ENCODE measurements around the gene PKP3.

Gene PKP3

GRCh38 chr11:373716-374551 is 20.1 kb upstream of the PKP3 start:
- Histone ChIP-seq H3K27ac (ENCODE audit: low read length) (no peak overlapping the region), H3K4me3 (ENCODE audit: low read length) (no peak overlapping the region), H3K27me3 (ENCODE audit: insufficient read depth, low read length) (no peaks in the 10 kb centered on the region), H3K9ac (ENCODE audit: low read depth, low read length) (no peak overlapping the region), H3K36me3 (ENCODE audit: insufficient read depth, low read depth, low read length) (peaks cover 39% of the 10 kb centered on the region), H3K4me1 (ENCODE audit: insufficient read depth, low read length) (0 out of 2 replicates have a peak, but pooled peaks cover 4% of the 10 kb centered on the region), H3K9me3 (ENCODE audit: insufficient read depth, low read depth, low read length) (no peaks in the 10 kb centered on the region)

DNA sequence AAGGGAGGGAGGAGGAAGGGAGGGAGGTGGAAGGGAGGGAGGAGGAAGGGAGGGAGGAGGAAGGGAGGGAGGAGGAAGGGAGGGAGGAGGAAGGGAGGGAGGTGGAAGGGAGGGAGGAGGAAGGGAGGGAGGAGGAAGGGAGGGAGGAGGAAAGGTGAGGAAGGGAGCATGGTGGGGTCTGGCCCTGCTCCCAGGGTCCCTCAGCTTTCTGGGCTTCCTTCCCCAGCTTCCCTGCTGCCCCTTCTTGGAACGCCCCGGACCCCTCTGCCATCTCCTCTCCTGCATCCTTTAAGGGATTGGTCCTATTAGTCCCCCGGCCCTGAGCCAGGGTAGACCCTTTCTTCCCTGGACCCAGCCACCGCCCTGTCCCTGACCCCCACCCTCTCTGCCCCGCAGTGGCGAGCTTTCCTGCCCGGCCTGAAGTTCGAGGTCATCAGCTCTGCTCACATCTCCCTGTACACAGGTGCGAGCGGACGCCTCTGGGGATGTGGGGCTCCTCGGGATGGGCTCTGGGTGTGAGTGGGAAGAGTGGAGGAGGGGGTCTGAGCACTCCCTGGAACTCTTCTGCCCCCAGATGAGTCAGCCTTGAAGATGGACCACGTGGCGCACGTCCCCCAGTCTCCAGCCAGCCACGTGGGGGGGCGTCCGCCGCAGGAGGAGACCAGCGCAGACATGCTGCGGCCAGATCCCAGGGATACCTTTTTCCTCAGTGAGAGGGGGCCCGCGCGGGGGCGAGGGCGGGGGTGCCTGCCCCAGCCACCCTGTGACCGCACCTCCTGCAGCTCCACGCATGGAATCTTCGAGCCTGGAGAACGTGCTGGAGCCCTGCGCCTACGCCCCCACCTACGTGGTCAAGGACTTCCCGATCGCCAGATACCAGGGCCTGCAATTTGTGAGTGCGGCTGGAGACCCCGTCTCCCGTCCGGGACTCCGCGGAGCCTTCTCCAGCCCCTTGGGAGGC is 18.7 kb upstream of the PKP3 start:
- Histone ChIP-seq H3K9ac (ENCODE audit: low read depth, low read length) (no peak overlapping the region), H3K36me3 (ENCODE audit: insufficient read depth, low read depth, low read length) (peaks cover 43% of the 10 kb centered on the region), H3K27me3 (ENCODE audit: insufficient read depth, low read length) (no peaks in the 10 kb centered on the region), H3K27ac (ENCODE audit: low read length) (no peak overlapping the region), H3K4me3 (ENCODE audit: low read length) (no peak overlapping the region), H3K4me1 (ENCODE audit: insufficient read depth, low read length) (0 out of 2 replicates have a peak, but pooled peaks cover 2% of the 10 kb centered on the region), H3K9me3 (ENCODE audit: insufficient read depth, low read depth, low read length) (no peaks in the 10 kb centered on the region)

- Histone ChIP-seq H3K9me3 (ENCODE audit: insufficient read depth, low read depth, low read length) (no peaks in the 10 kb centered on the region), H3K9ac (ENCODE audit: low read depth, low read length) (no peak overlapping the region), H3K27me3 (ENCODE audit: insufficient read depth, low read length) (no peaks in the 10 kb centered on the region), H3K36me3 (ENCODE audit: insufficient read depth, low read depth, low read length) (peaks cover 45% of the 10 kb centered on the region), H3K4me1 (ENCODE audit: insufficient read depth, low read length) (no peaks in the 10 kb centered on the region), H3K4me3 (ENCODE audit: low read length) (no peak overlapping the region), H3K27ac (ENCODE audit: low read length) (no peak overlapping the region)
Measured at GRCh38 chr11:376531-377173, 17.4 kb upstream of the PKP3 start.

DNA sequence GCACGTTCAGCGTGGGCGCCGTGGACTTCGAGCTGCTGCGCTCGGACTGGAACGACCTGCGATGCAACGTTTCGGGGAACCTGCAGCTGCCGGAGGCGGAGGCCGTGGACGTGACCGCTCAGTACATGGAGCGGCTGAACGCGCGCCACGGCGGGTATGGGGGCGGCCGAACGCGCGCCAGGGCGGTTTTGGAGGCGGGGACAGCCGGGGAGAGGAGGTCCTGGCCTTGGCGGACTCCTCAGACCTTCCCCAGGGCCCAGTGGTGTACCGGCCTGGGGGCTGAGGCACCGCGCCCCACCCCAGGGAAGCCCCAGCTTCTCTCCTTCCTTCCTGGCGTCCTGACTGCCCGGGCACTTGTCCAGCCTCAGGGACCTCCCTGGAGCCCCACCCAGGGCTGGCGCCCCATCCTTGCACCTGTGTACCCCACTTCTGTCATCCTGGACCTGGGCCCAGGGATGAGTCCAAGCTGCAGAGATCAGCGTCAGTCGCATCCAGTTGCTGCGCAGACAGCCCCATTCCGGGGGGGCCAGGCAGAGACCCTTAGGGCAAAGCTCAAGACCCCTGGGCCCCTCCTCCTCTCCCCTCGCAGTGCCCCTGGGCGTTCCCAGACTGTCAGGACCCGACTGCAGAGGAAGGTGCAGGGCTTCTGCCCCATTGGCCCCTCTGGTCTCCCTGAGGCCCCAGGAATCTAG is 16.7 kb upstream of the PKP3 start:
- Histone ChIP-seq H3K27ac (ENCODE audit: low read length) (no peak overlapping the region), H3K27me3 (ENCODE audit: insufficient read depth, low read length) (no peaks in the 10 kb centered on the region), H3K4me3 (ENCODE audit: low read length) (no peak overlapping the region), H3K9me3 (ENCODE audit: insufficient read depth, low read depth, low read length) (no peaks in the 10 kb centered on the region), H3K9ac (ENCODE audit: low read depth, low read length) (no peak overlapping the region), H3K36me3 (ENCODE audit: insufficient read depth, low read depth, low read length) (peaks cover 38% of the 10 kb centered on the region), H3K4me1 (ENCODE audit: insufficient read depth, low read length) (no peaks in the 10 kb centered on the region)

GRCh38 chr11:377883-378500 is 16.0 kb upstream of the PKP3 start:
- Histone ChIP-seq H3K27ac (ENCODE audit: low read length) (no peak overlapping the region), H3K9ac (ENCODE audit: low read depth, low read length) (no peak overlapping the region), H3K36me3 (ENCODE audit: insufficient read depth, low read depth, low read length) (peaks cover 34% of the 10 kb centered on the region), H3K27me3 (ENCODE audit: insufficient read depth, low read length) (no peaks in the 10 kb centered on the region), H3K4me3 (ENCODE audit: low read length) (no peak overlapping the region), H3K9me3 (ENCODE audit: insufficient read depth, low read depth, low read length) (no peaks in the 10 kb centered on the region), H3K4me1 (ENCODE audit: insufficient read depth, low read length) (no peaks in the 10 kb centered on the region)

GRCh38 chr11:379205-380094 is 14.6 kb upstream of the PKP3 start:
- no peak overlapping the region for H3K9ac ChIP-seq (ENCODE audit: low read depth, low read length)
- no peaks in the 10 kb centered on the region for H3K9me3 ChIP-seq (ENCODE audit: insufficient read depth, low read depth, low read length)
- H3K4me3 ChIP-seq (ENCODE audit: low read length): no peak overlapping the region
- peaks cover 23% of the 10 kb centered on the region; the same call in 1 of the 2 replicates for H3K36me3 ChIP-seq (ENCODE audit: insufficient read depth, low read depth, low read length)
- H3K27me3 ChIP-seq (ENCODE audit: insufficient read depth, low read length): no peaks in the 10 kb centered on the region
- H3K27ac ChIP-seq (ENCODE audit: low read length): no peak overlapping the region
- no peaks in the 10 kb centered on the region for H3K4me1 ChIP-seq (ENCODE audit: insufficient read depth, low read length)

DNA sequence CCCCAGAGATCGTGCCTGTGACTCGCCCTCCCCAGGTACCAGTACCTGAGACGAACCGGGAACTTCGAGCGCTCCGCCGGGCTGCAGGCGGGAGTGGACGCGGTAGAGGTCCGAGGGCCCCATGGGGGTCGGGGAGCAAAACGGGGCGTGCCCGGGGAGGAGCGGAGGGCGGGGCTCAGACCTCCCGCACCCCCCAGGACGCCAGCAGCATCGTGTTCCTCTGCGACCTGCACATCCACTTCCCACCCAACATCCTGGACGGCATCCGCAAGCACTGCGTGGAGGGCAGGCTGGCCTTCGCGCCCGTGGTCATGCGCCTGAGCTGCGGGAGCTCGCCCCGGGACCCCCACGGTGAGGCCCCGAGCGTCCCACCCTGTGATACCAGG is 13.9 kb upstream of the PKP3 start:
- H3K27me3 ChIP-seq (ENCODE audit: insufficient read depth, low read length): no peaks in the 10 kb centered on the region
- H3K9ac ChIP-seq (ENCODE audit: low read depth, low read length): no peak overlapping the region
- no peaks in the 10 kb centered on the region for H3K9me3 ChIP-seq (ENCODE audit: insufficient read depth, low read depth, low read length)
- no peak overlapping the region for H3K27ac ChIP-seq (ENCODE audit: low read length)
- H3K4me3 ChIP-seq (ENCODE audit: low read length): no peak overlapping the region
- no peaks in the 10 kb centered on the region for H3K4me1 ChIP-seq (ENCODE audit: insufficient read depth, low read length)
- H3K36me3 ChIP-seq (ENCODE audit: insufficient read depth, low read depth, low read length): peaks cover 23% of the 10 kb centered on the region; the same call in 1 of the 2 replicates

DNA sequence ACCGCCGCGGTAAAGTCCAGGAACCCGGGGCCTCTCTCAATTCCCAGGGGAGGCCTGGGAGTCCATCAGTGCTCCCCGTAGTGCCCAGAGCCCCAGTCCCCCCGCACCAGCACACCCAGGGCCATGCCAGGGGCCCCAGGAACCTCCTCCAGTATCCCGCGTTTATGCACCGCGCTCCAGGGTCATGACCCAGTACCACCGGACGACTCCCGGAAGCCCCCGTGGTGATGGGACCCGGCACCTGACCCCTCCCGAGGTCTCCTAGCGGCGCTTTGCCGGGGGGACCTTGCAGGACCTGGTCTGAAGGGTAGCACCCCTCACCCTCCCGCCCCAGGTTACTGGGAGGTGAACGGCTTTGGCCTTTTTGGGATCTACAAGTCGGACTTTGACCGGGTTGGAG is 13.5 kb upstream of the PKP3 start:
- Histone ChIP-seq H3K9me3 (ENCODE audit: insufficient read depth, low read depth, low read length) (no peaks in the 10 kb centered on the region), H3K36me3 (ENCODE audit: insufficient read depth, low read depth, low read length) (peaks cover 23% of the 10 kb centered on the region; the same call in 1 of the 2 replicates), H3K27ac (ENCODE audit: low read length) (no peak overlapping the region), H3K9ac (ENCODE audit: low read depth, low read length) (no peak overlapping the region), H3K4me1 (ENCODE audit: insufficient read depth, low read length) (no peaks in the 10 kb centered on the region), H3K4me3 (ENCODE audit: low read length) (no peak overlapping the region), H3K27me3 (ENCODE audit: insufficient read depth, low read length) (no peaks in the 10 kb centered on the region)

DNA sequence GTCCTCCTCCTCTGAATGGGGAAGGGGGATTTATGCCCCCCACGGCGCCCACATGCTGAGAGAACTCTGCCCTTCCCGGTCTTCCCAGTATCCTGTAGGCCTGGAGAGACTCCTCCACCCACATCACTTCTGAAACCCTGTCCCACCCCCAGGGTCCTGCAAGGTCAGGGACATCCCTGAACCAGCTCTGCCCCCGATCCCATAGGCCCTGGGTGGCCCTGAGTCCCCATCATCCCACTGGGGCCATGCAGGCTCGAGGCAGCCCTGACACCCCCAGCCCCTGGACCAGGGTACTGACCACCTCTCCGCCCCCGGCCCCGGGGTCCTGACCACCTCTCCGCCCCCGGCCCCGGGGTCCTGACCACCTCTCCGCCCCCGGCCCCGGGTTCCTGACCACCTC is 13.0 kb upstream of the PKP3 start:
- no peaks in the 10 kb centered on the region for H3K4me1 ChIP-seq (ENCODE audit: insufficient read depth, low read length)
- H3K27ac ChIP-seq (ENCODE audit: low read length): no peak overlapping the region
- no peak overlapping the region for H3K9ac ChIP-seq (ENCODE audit: low read depth, low read length)
- no peak overlapping the region for H3K4me3 ChIP-seq (ENCODE audit: low read length)
- no peaks in the 10 kb centered on the region for H3K9me3 ChIP-seq (ENCODE audit: insufficient read depth, low read depth, low read length)
- H3K36me3 ChIP-seq (ENCODE audit: insufficient read depth, low read depth, low read length): peaks cover 23% of the 10 kb centered on the region; the same call in 1 of the 2 replicates
- no peaks in the 10 kb centered on the region for H3K27me3 ChIP-seq (ENCODE audit: insufficient read depth, low read length)

DNA sequence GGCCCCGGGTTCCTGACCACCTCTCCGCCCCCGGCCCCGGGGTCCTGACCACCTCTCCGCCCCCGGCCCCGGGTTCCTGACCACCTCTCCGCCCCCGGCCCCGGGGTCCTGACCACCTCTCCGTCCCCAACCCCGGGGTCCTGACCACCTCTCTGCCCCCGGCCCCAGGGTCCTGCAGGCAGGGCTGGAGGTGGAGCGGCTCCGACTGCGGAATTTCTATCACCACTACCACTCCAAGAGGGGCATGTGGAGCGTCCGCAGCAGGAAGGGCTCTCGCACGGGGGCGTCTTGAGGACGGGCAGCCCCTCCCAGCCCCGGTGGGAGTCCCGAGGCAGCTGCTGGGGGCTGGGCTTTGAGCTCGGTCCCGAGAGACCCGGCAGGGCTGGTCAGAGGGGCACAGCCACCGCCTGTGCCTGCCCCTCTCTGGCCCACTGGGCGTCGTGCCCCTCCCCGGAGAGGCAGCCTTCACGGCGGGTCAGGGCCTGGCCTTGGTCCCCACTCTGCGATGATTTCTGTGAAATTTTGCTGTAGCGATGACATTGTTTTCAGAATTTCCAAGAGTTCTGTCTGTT is 12.4 kb upstream of the PKP3 start:
- Histone ChIP-seq H3K9me3 (ENCODE audit: insufficient read depth, low read depth, low read length) (no peaks in the 10 kb centered on the region), H3K27me3 (ENCODE audit: insufficient read depth, low read length) (no peaks in the 10 kb centered on the region), H3K27ac (ENCODE audit: low read length) (no peak overlapping the region), H3K9ac (ENCODE audit: low read depth, low read length) (no peak overlapping the region), H3K36me3 (ENCODE audit: insufficient read depth, low read depth, low read length) (peaks cover 23% of the 10 kb centered on the region; the same call in 1 of the 2 replicates), H3K4me3 (ENCODE audit: low read length) (no peak overlapping the region), H3K4me1 (ENCODE audit: insufficient read depth, low read length) (no peaks in the 10 kb centered on the region)
